HT-29 (cell line): ENCODE results near the gene EIF3D. TPM values are rescaled to one million over a fixed set of nuclear protein-coding genes. Genes with fewer than 3 reads are reported as not detected.

ENCODE experiments used
- DNase-seq: peaks from one replicate; pipeline ENCODE4 v3.0.0-alpha.2; 2015; ENCODE audit warnings: low spot score
- total RNA-seq: library from RNA; depleted of rRNA; stranded (reverse); fragments of >200 nt; shearing (Covaris generic); gene quantifications from 2 replicates; pipeline ENCODE4 v1.2.3, GENCODE V29; 2014

Gene EIF3D
- total RNA-seq, 1 experiment from 2014 or later: 216 TPM

GRCh38 chr22:36506637-36507517 is 22.1 kb downstream of the EIF3D start, which contains the start of gene FOXRED2:
FOXRED2 (minus strand) TSS chr22:36507040; CDS start chr22:36506422, 618 bp downstream.
- peak; percentile 76 for DNase-seq

GRCh38 chr22:36505998-36506635 is 22.8 kb downstream of the EIF3D start:
- no peak for DNase-seq

GRCh38 chr22:36497910-36498665 is 30.9 kb downstream of the EIF3D start:
- DNase-seq: no peak

- DNase-seq: no peak
Measured at GRCh38 chr22:36493690-36494110, 35.3 kb downstream of the EIF3D start.

GRCh38 chr22:36492109-36492508 is 36.9 kb downstream of the EIF3D start:
- DNase-seq: no peak

GRCh38 chr22:36491155-36491554 is 37.8 kb downstream of the EIF3D start:
- no peak for DNase-seq

- peak; percentile 38 for DNase-seq
Measured at GRCh38 chr22:36486619-36487384, 42.2 kb downstream of the EIF3D start.

GRCh38 chr22:36481393-36482168 is 47.4 kb downstream of the EIF3D start, which contains the start of gene TXN2:
TXN2 (minus strand) TSS chr22:36481640; CDS start chr22:36480837, 803 bp downstream.
- peak; percentile 89 for DNase-seq

GRCh38 chr22:36480941-36481392 is 48.0 kb downstream of the EIF3D start:
- no peak for DNase-seq

- DNase-seq: no peak
Measured at GRCh38 chr22:36478966-36479365, 50.0 kb downstream of the EIF3D start.

GRCh38 chr22:36475341-36475740 is 53.6 kb downstream of the EIF3D start:
- DNase-seq: no peak

GRCh38 chr22:36472689-36473088 is 56.3 kb downstream of the EIF3D start:
- DNase-seq: no peak

GRCh38 chr22:36471341-36471821 is 57.6 kb downstream of the EIF3D start:
- DNase-seq: no peak

- no peak for DNase-seq
Measured at GRCh38 chr22:36470994-36471331, 58.0 kb downstream of the EIF3D start.

- peak; percentile 78 for DNase-seq
Measured at GRCh38 chr22:36470162-36470993, 58.6 kb downstream of the EIF3D start.

GRCh38 chr22:36469094-36469710 is 59.8 kb downstream of the EIF3D start:
- no peak for DNase-seq

- DNase-seq: peak; percentile 49
Measured at GRCh38 chr22:36467946-36468345, 61.0 kb downstream of the EIF3D start.

- no peak for DNase-seq
Measured at GRCh38 chr22:36467042-36467810, 61.7 kb downstream of the EIF3D start.
